PC-3 (cell line): ENCODE data around the gene OLFM3.

Experiments used
- CTCF ChIP-seq: fragments of 300-600 bp; sonication (generic); conservative IDR thresholded peaks from 2 replicates; pipeline ENCODE4 v1.5.1; 2017; ENCODE audit warnings: antibody characterized with exemption, low read depth, mild to moderate bottlenecking, low read length
- EZH2 ChIP-seq: fragments of 300-600 bp; sonication (generic); IDR thresholded peaks from one replicate; pipeline ENCODE4 v1.6.1; 2017; ENCODE audit warnings: antibody characterized with exemption, mild to moderate bottlenecking, low read length; ENCODE audit not compliant: unreplicated experiment

DNA sequence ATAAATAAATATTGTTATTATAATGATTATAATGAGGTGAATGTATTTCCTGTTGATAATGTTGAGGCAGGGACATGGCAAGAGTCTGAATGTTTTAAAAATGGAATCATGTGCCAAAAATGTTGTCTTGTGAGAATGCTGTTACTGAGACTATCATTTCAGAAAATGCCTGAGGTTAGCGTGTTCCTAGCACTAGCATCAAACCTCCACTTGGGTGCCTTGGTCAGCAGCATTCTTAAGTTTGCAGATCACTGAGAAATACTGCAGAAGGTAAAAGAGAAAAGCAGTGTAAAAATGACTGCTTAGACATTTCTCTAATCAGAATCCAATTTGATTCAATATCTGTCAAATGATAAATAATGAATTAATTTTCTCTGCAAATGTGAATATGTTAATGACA lies 50.8 kb downstream of the OLFM3 start:
- TF ChIP-seq CTCF: no peak
- TF ChIP-seq EZH2: no peak
